Urinary bladder (tissue), 4 donors: ENCODE results near the gene EIF1B. TPM values are rescaled to one million over a fixed set of nuclear protein-coding genes. Genes with fewer than 3 reads are reported as not detected.

Experiments
- DNase-seq: peaks from one replicate; pipeline ENCODE4 v3.0.0-alpha.2; 2015; ENCODE audit errors: extremely low spot score
- H3K27ac ChIP-seq: one replicate; pipeline ENCODE4 v1.5.1; 2013; ENCODE audit warnings: low read depth, mild to moderate bottlenecking, moderate library complexity
- H3K36me3 ChIP-seq: one replicate; pipeline ENCODE4 v1.6.1; 2013; ENCODE audit warnings: mild to moderate bottlenecking, moderate library complexity; ENCODE audit not compliant: insufficient read depth
- H3K4me1 ChIP-seq: one replicate; pipeline ENCODE4 v1.6.1; 2013; ENCODE audit warnings: mild to moderate bottlenecking, moderate library complexity; ENCODE audit not compliant: insufficient read depth
- H3K4me3 ChIP-seq: one replicate; pipeline ENCODE4 v1.5.1; 2013; ENCODE audit warnings: low read depth, low read length
- WGBS: extraction: QIAGEN DNeasy Blood & Tissue Kit; methylation state at CpG from one replicate; pipeline ENCODE4 v1.1.7; 2013; 5-methylcytosine and 5-hydroxymethylcytosine counted together
- polyA plus RNA-seq: library from polyadenylated mRNA; stranded (reverse); fragments of 200-250 nt; gene quantifications from one replicate; pipeline ENCODE4 v1.2.3, GENCODE V29; 2013
- total RNA-seq: library from RNA; depleted of rRNA; stranded (reverse); fragments of >200 nt; gene quantifications from one replicate; pipeline ENCODE4 v1.2.3, GENCODE V29; 2014
- donor health status: healthy with polysubstance abuse.
- donor health status: healthy.

Gene EIF1B
- total and polyA plus RNA-seq, 2 donors: 31.9 to 95.8 TPM

DNA sequence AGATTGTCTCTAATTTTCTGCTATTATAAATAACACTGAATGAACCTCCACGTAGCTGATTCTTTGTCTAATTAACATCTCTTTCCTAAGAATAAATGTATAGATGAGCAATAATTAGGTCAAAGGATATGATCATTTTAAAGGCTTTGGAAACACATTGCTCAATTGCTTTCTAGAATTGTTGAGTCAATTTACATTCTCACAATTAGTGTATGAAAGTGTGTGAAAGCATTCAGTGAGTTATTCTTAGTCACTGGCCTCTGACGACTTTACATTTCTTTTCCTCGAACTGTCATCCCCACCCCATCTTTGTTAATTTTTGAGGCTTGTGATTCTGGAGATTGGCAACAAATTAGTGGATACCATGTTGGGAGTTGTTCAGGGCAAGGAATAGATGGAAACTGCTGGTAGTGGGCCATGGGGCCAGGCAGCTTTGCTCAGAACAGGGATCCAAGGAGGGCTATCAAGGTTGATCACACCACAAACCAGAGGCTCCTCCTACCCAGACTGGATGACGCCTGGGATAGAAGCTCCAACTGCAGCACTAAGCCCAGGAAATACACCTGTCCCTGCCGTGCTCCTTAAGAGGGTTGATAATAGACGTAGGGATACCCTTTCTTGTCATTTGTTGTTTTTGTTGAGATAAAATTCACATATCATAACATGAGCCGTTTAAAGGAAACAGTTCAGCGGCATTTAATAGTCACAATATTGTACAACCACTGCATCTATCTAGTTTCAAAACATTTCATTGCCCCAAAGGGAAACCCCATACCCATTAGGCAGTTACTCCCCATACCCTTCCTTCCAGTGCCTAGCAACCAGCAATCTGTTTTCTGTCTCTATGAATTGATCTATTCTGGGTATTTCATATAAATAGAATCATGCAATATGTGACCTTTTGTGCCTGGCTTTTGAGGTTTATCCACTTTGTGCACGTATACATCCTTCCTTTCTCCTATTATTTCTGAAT lies 27.9 kb downstream of the EIF1B start:
- no peaks in the 10 kb centered on the region for H3K4me1 ChIP-seq
- H3K4me3 ChIP-seq: no peak overlapping the region
- H3K27ac ChIP-seq: no peak overlapping the region
- no peak for DNase-seq
- WGBS: 76% methylated on average over 9 of the region's 9 CpGs
- no peaks in the 10 kb centered on the region for H3K36me3 ChIP-seq

DNA sequence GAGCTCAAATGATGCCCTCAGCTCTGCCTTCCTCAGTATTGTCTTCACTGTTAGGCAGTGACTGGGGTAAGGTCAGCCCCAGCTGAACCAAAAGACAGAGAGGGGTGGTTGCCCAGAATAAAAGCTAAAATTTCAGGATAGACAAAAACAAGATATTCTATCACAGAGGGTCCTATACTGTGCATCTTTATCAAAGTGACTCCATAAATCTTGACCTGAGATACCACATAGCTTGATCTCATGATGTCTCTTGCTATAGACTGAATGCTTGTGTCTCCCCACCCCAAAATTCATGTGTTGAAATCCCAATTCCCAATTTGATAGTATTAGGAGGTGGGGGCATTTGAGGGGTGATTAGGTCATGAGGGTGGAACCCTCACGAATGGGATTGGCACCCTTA lies 30.4 kb downstream of the EIF1B start:
- DNase-seq: no peak
- Histone ChIP-seq H3K27ac (no peak overlapping the region), H3K36me3 (no peaks in the 10 kb centered on the region), H3K4me3 (no peak overlapping the region), H3K4me1 (no peaks in the 10 kb centered on the region)
- WGBS: 66% methylated on average over 1 of the region's 1 CpG

GRCh38 chr3:40340541-40341170 lies 31.1 kb downstream of the EIF1B start:
- no peak for DNase-seq
- no peak overlapping the region for H3K27ac ChIP-seq
- no peaks in the 10 kb centered on the region for H3K4me1 ChIP-seq
- H3K36me3 ChIP-seq: no peaks in the 10 kb centered on the region
- no peak overlapping the region for H3K4me3 ChIP-seq
- 65% methylated on average over 1 of the region's 1 CpG for WGBS

DNA sequence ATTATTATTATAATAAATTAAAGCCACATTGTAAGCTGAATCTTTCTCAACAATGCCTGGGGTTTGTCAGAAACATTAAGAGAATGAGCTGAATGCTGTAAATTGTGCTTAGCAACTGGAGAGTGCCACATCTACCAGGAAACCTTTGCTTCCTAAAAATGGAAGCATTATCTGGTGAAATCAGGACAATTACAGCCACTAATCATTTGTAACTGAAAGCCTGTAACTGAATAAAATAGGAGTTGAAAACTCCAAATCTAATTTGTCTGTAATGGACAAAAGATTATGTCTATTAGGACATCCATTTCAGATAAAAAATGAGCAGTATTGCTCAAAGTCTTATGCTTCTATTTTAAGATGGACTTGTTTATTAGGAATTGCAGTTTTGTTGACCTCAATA lies 32.2 kb downstream of the EIF1B start:
- Histone ChIP-seq H3K4me3 (no peak overlapping the region), H3K27ac (no peak overlapping the region), H3K36me3 (no peaks in the 10 kb centered on the region), H3K4me1 (no peaks in the 10 kb centered on the region)
- no peak for DNase-seq

DNA sequence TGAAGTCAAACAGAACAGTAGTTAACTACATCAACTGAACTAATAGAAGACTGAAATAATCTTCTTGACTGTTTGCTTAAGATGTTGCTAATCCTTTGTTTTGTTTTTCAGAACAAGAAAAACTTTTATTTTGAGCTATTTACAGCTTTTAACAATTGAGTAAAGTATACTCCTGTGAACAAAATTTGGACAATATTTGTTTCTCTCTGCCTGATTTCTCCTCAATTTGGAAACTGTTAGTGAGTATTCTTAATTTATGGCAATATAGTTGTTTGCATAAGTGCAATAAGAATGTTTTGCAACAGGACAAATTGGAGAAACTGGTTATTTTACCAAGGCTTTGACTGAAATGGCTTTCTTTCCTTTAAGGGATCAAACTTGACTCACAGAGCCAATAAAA lies 41.0 kb downstream of the EIF1B start:
- H3K36me3 ChIP-seq: no peaks in the 10 kb centered on the region
- no peaks in the 10 kb centered on the region for H3K4me1 ChIP-seq
- H3K4me3 ChIP-seq: no peak overlapping the region
- H3K27ac ChIP-seq: no peak overlapping the region
- DNase-seq: no peak

DNA sequence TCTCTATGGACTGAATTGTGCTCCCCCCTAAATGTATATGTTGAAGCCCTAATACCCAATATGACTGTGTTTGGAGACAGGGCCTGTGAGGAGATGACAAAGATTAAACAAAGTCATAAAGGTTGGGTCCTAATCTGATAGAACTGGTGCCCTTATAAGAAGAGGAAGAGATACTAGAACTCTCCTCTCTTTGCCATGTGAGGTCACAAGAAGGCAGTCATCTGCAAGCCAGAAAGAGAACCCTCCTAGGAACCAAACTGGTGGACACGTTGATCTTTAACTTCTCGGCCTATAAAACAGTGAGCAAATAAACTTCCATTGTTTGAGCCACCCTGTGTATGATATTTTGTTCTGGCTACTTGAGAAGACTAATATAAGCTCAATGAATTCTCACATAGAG lies 45.9 kb downstream of the EIF1B start:
- DNase-seq: no peak
- Histone ChIP-seq H3K36me3 (no peaks in the 10 kb centered on the region), H3K4me3 (no peak overlapping the region), H3K4me1 (no peaks in the 10 kb centered on the region), H3K27ac (no peak overlapping the region)
- WGBS: 69% methylated on average over 2 of the region's 2 CpGs

DNA sequence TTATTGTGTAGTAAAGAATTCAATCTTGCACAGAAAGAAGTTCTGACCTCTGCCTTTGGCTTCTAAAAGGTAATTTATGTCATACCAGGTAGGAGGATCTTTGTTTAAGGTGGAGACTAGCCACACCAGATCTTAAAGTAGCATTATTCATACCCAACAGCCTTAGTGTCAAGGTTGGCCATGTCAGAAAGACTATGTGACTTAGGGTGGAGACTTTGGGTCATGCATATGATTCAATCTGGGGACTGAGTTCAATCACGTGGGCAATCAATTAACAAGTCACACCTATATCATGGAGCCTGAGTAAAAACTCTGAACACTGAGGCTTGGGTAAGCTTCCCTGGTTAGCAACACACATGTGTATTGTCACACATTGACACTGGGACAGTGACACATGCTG lies 48.9 kb downstream of the EIF1B start:
- H3K27ac ChIP-seq: no peak overlapping the region
- WGBS: 81% methylated on average over 1 of the region's 1 CpG
- DNase-seq: no peak
- H3K36me3 ChIP-seq: no peaks in the 10 kb centered on the region
- no peak overlapping the region for H3K4me3 ChIP-seq
- H3K4me1 ChIP-seq: no peaks in the 10 kb centered on the region

Other genes starting within 250 kb of the EIF1B start
- 8.5 TPM for gene ENTPD3, start 77.5 kb downstream of the EIF1B start, total RNA-seq
- 4.1 TPM for gene ENTPD3, start 77.5 kb downstream of the EIF1B start, polyA plus RNA-seq
- 300 TPM for gene RPL14, start 147.6 kb downstream of the EIF1B start, total RNA-seq
- gene RPL14, start 147.6 kb downstream of the EIF1B start, polyA plus RNA-seq: 1,293 TPM
- 7.6 TPM for gene ZNF619, start 167.4 kb downstream of the EIF1B start, total RNA-seq
- 2.8 TPM for gene ZNF619, start 167.4 kb downstream of the EIF1B start, polyA plus RNA-seq
- gene ZNF620, start 196.3 kb downstream of the EIF1B start, total RNA-seq: 5.3 TPM
- 2.1 TPM for gene ZNF620, start 196.3 kb downstream of the EIF1B start, polyA plus RNA-seq
- 22.8 TPM for gene ZNF621, start 215.3 kb downstream of the EIF1B start, total RNA-seq
- gene ZNF621, start 215.3 kb downstream of the EIF1B start, polyA plus RNA-seq: 10.9 TPM